ENCODE data around the gene CACNA1A.

Gene CACNA1A

GRCh38 chr19:13162724-13163608 lies 343.3 kb downstream of the CACNA1A start:
- Histone ChIP-seq H3K36me3 (ENCODE audit: control insufficient read depth in 1 of 2, insufficient read depth in 2 of 2, low read length in 2 of 2) (no peaks in the 10 kb centered on the region), H3K9ac (ENCODE audit: low read length) (peak overlapping the region; percentile 12), H4K91ac (ENCODE audit: low read depth, low read length) (peak overlapping the region; percentile 94), H2BK12ac (ENCODE audit: low read length) (peak overlapping the region; percentile 99), H3K79me1 (ENCODE audit: low read length) (peaks cover 49% of the 10 kb centered on the region), H3K27me3 (ENCODE audit: insufficient read depth, low read length) (no peaks in the 10 kb centered on the region), H3K18ac (ENCODE audit: low read length) (peak overlapping the region; percentile 97), H3K4ac (ENCODE audit: low read depth, low read length) (peak overlapping the region; percentile 96), H2BK120ac (ENCODE audit: insufficient read depth, low read length, poor library complexity) (peak overlapping the region; percentile 100), H2BK5ac (ENCODE audit: low read depth, low read length, poor library complexity) (peak overlapping the region; percentile 100), H3K23ac (ENCODE audit: low read length) (no peak overlapping the region), H4K8ac (ENCODE audit: low read depth, low read length) (peak overlapping the region; percentile 97), H2AK5ac (ENCODE audit: low read length) (peak overlapping the region; percentile 99), H3K14ac (ENCODE audit: low read length) (peak overlapping the region; percentile 98), H4K12ac (ENCODE audit: low read depth, low read length) (peak overlapping the region; percentile 95), H2AFZ (ENCODE audit: insufficient read depth, low read length, poor library complexity) (peak overlapping the region; percentile 84), H3K4me3 (ENCODE audit: low read depth, low read length) (no peak overlapping the region), H3K79me2 (ENCODE audit: control insufficient read depth, insufficient read depth, low read length, poor library complexity) (peaks cover 10% of the 10 kb centered on the region), H3K4me1 (ENCODE audit: control insufficient read depth in 1 of 2, insufficient read depth in 2 of 2, low read length in 2 of 2) (peaks cover 28 to 30% of the 10 kb centered on the region in 2 experiments), H3K4me2 (ENCODE audit: low read length) (peak overlapping the region; percentile 50), H3K27ac (ENCODE audit: low read depth, low read length) (peak overlapping the region; percentile 96), H3K9me3 (ENCODE audit: insufficient read depth, low read depth, low read length) (no peaks in the 10 kb centered on the region)
- no CpG with 5 or more reads among the region's 58 CpGs for WGBS (ENCODE audit: extremely low coverage, insufficient coverage, insufficient read length)
- peak; percentile 100 for DNase-seq

GRCh38 chr19:13160557-13160956 lies 345.7 kb downstream of the CACNA1A start:
- DNase-seq: peak in 1 of 2 donors; percentile 48
- Histone ChIP-seq H2BK12ac (ENCODE audit: low read length) (no peak overlapping the region), H3K9ac (ENCODE audit: low read length) (no peak overlapping the region), H2AFZ (ENCODE audit: insufficient read depth, low read length, poor library complexity) (no peak overlapping the region), H4K91ac (ENCODE audit: low read depth, low read length) (no peak overlapping the region), H3K9me3 (ENCODE audit: insufficient read depth, low read depth, low read length) (no peaks in the 10 kb centered on the region), H3K36me3 (ENCODE audit: control insufficient read depth in 1 of 2, insufficient read depth in 2 of 2, low read length in 2 of 2) (no peaks in the 10 kb centered on the region), H4K8ac (ENCODE audit: low read depth, low read length) (no peak overlapping the region), H3K79me1 (ENCODE audit: low read length) (peaks cover 38% of the 10 kb centered on the region), H2BK120ac (ENCODE audit: insufficient read depth, low read length, poor library complexity) (no peak overlapping the region), H3K23ac (ENCODE audit: low read length) (no peak overlapping the region), H4K12ac (ENCODE audit: low read depth, low read length) (no peak overlapping the region), H3K79me2 (ENCODE audit: control insufficient read depth, insufficient read depth, low read length, poor library complexity) (peaks cover 13% of the 10 kb centered on the region), H3K4ac (ENCODE audit: low read depth, low read length) (no peak overlapping the region), H3K27me3 (ENCODE audit: insufficient read depth, low read length) (no peaks in the 10 kb centered on the region), H3K18ac (ENCODE audit: low read length) (no peak overlapping the region), H3K14ac (ENCODE audit: low read length) (no peak overlapping the region), H3K27ac (ENCODE audit: low read depth, low read length) (no peak overlapping the region), H3K4me3 (ENCODE audit: low read depth, low read length) (no peak overlapping the region), H2BK5ac (ENCODE audit: low read depth, low read length, poor library complexity) (no peak overlapping the region), H3K4me2 (ENCODE audit: low read length) (no peak overlapping the region), H3K4me1 (ENCODE audit: control insufficient read depth in 1 of 2, insufficient read depth in 2 of 2, low read length in 2 of 2) (peaks cover 26 to 34% of the 10 kb centered on the region in 2 experiments), H2AK5ac (ENCODE audit: low read length) (peak overlapping the region; percentile 35)
- WGBS (ENCODE audit: extremely low coverage, insufficient coverage, insufficient read length): no CpG with 5 or more reads among the region's 1 CpG

GRCh38 chr19:13159713-13160112 lies 346.6 kb downstream of the CACNA1A start:
- no peaks in the 10 kb centered on the region for H3K27me3 ChIP-seq (ENCODE audit: insufficient read depth, low read length)
- no peak overlapping the region for H3K4me3 ChIP-seq (ENCODE audit: low read depth, low read length)
- no peak overlapping the region for H4K8ac ChIP-seq (ENCODE audit: low read depth, low read length)
- no peaks in the 10 kb centered on the region for H3K9me3 ChIP-seq (ENCODE audit: insufficient read depth, low read depth, low read length)
- H3K79me2 ChIP-seq (ENCODE audit: control insufficient read depth, insufficient read depth, low read length, poor library complexity): peaks cover 14% of the 10 kb centered on the region
- peaks cover 36% of the 10 kb centered on the region for H3K79me1 ChIP-seq (ENCODE audit: low read length)
- H4K91ac ChIP-seq (ENCODE audit: low read depth, low read length): no peak overlapping the region
- no peaks in the 10 kb centered on the region for H3K36me3 ChIP-seq (ENCODE audit: control insufficient read depth in 1 of 2, insufficient read depth in 2 of 2, low read length in 2 of 2)
- H2AK5ac ChIP-seq (ENCODE audit: low read length): no peak overlapping the region
- H4K12ac ChIP-seq (ENCODE audit: low read depth, low read length): no peak overlapping the region
- H2BK5ac ChIP-seq (ENCODE audit: low read depth, low read length, poor library complexity): no peak overlapping the region
- DNase-seq: no peak
- no peak overlapping the region for H3K23ac ChIP-seq (ENCODE audit: low read length)
- H3K4ac ChIP-seq (ENCODE audit: low read depth, low read length): no peak overlapping the region
- H3K4me1 ChIP-seq (ENCODE audit: control insufficient read depth in 1 of 2, insufficient read depth in 2 of 2, low read length in 2 of 2): peaks cover 27 to 32% of the 10 kb centered on the region in 2 experiments
- H3K4me2 ChIP-seq (ENCODE audit: low read length): no peak overlapping the region
- H2BK12ac ChIP-seq (ENCODE audit: low read length): no peak overlapping the region
- H2AFZ ChIP-seq (ENCODE audit: insufficient read depth, low read length, poor library complexity): no peak overlapping the region
- H2BK120ac ChIP-seq (ENCODE audit: insufficient read depth, low read length, poor library complexity): no peak overlapping the region
- H3K27ac ChIP-seq (ENCODE audit: low read depth, low read length): no peak overlapping the region
- no peak overlapping the region for H3K14ac ChIP-seq (ENCODE audit: low read length)
- no peak overlapping the region for H3K18ac ChIP-seq (ENCODE audit: low read length)
- no CpG with 5 or more reads among the region's 3 CpGs for WGBS (ENCODE audit: extremely low coverage, insufficient coverage, insufficient read length)
- no peak overlapping the region for H3K9ac ChIP-seq (ENCODE audit: low read length)

Measured in trophoblast cell (in vitro differentiated cells and primary cell).